Right cardiac atrium (tissue), 5 donors: Measurements from ENCODE around the gene CGNL1. TPM values are rescaled to one million over a fixed set of nuclear protein-coding genes. Genes with fewer than 3 reads are reported as not detected.
A peak's percentile ranks its signal among the peaks of the same experiment; 100 is the strongest.

ENCODE experiments used
- ATAC-seq, 2 donors: fragments of 200-7000 bp; cut with Tn5 transposase; one replicate each; pipeline versions ENCODE4 v1.8.0 to v1.9.1; 2020; ENCODE audit warnings: moderate library complexity in 2 of 2, mild to moderate bottlenecking in 1 of 2
- DNase-seq, 3 donors: peaks; one replicate each; pipeline ENCODE4 v3.0.0-alpha.2; 2020
- H3K27ac ChIP-seq: one replicate; pipeline ENCODE4 v1.5.1; 2013; ENCODE audit warnings: mild to moderate bottlenecking, low read length, control low read depth, moderate library complexity
- H3K27me3 ChIP-seq: one replicate; pipeline ENCODE4 v1.6.1; 2013; ENCODE audit not compliant: control insufficient read depth, insufficient read depth
- H3K4me1 ChIP-seq: one replicate; pipeline ENCODE4 v1.6.1; 2013; ENCODE audit warnings: low read length; ENCODE audit not compliant: control insufficient read depth, insufficient read depth
- H3K4me3 ChIP-seq: one replicate; pipeline ENCODE4 v1.5.1; 2013; ENCODE audit warnings: low read length, control low read depth
- H3K9me3 ChIP-seq: one replicate; pipeline ENCODE4 v1.6.1; 2013; ENCODE audit warnings: low read length; ENCODE audit not compliant: control insufficient read depth
- WGBS: extraction: QIAGEN DNeasy Blood & Tissue Kit; methylation state at CpG from one replicate; pipeline ENCODE4 v1.1.7; 2013; 5-methylcytosine and 5-hydroxymethylcytosine counted together
- intact Hi-C, 4 donors: fragments of 100-400 bp; cut with DNase I; formaldehyde crosslinking; loops; one replicate each; pipeline versions ENCODE4 v1.11.0 to v1.14.0; 2022 to 2023
- polyA plus RNA-seq: library from polyadenylated mRNA; stranded (reverse); fragments of 200-250 nt; gene quantifications from one replicate; pipeline ENCODE4 v1.2.3, GENCODE V29; 2013
- total RNA-seq, 4 donors: library from RNA; stranded (reverse); fragmentation: NEBNext Ultra II Directional; extraction: Animal tissue kit (Norgen Biotek cat#: 25700); gene quantifications; one replicate each; pipeline ENCODE4 v1.2.1, GENCODE V29; 2021
- donor health status: healthy with polysubstance abuse.
- donor health status: DM: no; HTN: yes; CAD: no.
- donor health status: DM: no; HTN: no; CAD: no.
- donor health status: DM: no; HTN: yes; CAD: no; lungs with severe emphysema.
- donor health status: DM: yes; HTN: yes; CAD: no.

The CGNL1 gene
- total and polyA plus RNA-seq, 5 donors, result 12.7 to 59.9 (median 49.3) TPM

DNA sequence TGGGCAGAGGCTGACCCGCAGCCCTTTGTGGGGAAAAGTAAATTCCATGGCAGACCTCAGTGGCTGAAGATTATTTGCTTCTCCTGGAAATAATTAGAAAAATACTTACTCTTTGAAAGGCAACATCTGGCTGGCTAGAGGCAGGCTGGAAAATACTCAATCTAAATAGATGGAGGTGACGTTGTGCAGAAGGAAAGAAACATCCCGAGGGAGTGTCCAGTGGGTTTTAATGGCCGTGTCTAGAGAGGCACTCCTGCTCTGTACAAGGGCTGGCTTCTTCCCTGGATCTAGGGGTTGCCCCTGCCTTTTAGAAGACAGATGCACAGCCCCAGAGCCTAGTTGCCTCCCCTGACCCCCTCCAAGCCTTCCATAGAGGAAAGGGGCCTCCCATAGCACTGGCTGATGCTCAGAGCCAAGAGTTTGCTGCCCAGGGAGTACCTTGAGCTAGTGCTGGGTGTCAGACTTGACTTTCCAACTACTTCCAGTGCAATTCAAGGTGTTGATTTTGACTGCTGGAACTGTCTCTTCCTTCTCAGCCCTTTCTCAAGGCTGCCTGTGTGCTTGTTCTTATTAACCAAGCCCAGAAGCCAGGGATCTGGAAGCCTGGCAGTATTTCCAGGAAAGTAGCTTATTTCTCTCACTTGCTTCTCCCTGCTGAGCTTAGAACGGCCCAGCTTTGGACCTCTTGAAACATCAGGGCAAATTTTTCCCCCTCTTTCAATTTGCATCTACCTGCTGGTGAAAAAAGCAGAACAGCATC, 27.4 kb downstream of the CGNL1 start:
- no peaks in the 10 kb centered on the region for H3K27me3 ChIP-seq
- WGBS, result 61% methylated on average over 5 of the region's 5 CpGs
- intact Hi-C loops, result no loop called here
- H3K4me3 ChIP-seq, result no peak overlapping the region
- no peaks in the 10 kb centered on the region for H3K9me3 ChIP-seq
- no peaks in the 10 kb centered on the region for H3K4me1 ChIP-seq
- DNase-seq, result no peak
- ATAC-seq, result peak; percentile 66 to 77
- no peak overlapping the region for H3K27ac ChIP-seq

DNA sequence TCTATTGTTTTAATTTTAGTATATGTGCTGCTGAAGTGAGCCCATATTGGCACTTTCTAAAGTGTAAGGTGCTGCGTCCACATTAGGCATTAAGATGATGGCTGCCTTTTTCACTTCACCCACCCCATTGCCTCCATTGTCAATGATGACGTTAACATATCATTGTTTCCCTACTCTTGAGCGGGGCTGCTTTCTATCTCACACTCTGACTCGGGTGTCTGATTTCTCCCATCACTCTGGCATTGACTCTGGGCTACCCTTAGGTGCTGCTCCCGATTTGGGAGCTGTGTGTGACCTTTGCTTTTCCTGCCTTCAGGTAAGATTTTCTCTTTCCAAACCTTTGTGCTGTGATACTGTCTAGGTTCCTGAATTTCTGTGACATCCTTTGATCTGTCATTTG, 28.8 kb downstream of the CGNL1 start:
- DNase-seq, result no peak
- no peaks in the 10 kb centered on the region for H3K9me3 ChIP-seq
- 60% methylated on average over 5 of the region's 5 CpGs for WGBS

DNA sequence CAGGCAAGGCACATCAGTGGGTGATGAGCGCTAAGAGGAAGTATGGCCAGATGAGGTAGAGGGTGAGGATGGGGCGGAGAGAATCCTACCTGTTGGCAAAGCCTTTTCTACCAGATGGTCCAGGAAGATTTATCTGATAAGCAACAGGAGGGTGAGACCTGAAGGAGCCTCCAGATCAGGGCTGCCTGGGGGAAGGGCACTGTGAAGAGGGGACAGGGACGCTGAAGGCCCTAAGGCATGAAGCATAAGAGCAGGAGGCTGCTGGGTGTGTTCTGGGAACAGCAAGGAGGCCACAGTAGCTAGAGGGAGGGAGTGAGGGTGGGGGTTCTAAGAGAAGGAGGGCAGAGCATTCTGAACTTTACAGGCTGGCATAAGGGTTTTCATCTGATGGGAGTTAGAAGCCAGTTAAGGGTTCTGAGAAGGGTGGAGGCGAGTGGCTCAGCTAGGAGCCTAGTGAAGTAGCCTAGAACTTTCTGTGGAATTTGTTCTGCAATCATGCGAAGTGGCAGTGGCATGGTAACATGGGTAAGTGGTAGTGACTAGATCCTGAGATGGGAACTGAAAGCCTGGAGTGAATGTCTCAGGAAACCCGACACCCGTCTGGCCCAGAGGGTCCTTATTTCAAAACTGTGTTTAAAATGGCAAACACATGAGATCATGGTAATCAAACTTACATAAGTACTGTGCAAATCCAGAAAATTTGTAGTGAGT, 29.9 kb downstream of the CGNL1 start:
- Histone ChIP-seq H3K4me3 (no peak overlapping the region), H3K4me1 (peaks cover 2% of the 10 kb centered on the region), H3K9me3 (no peaks in the 10 kb centered on the region), H3K27ac (no peak overlapping the region), H3K27me3 (no peaks in the 10 kb centered on the region)
- no peak for DNase-seq
- WGBS, result 76% methylated on average over 7 of the region's 7 CpGs
- no peak for ATAC-seq
- intact Hi-C loops, result no loop called here

More for the DNA sequence above, 28.8 kb downstream of the CGNL1 start:
- Histone ChIP-seq H3K4me3 (no peak overlapping the region), H3K27ac (no peak overlapping the region), H3K27me3 (no peaks in the 10 kb centered on the region), H3K4me1 (no peaks in the 10 kb centered on the region)
- intact Hi-C loops, result no loop called here
- no peak for ATAC-seq

DNA sequence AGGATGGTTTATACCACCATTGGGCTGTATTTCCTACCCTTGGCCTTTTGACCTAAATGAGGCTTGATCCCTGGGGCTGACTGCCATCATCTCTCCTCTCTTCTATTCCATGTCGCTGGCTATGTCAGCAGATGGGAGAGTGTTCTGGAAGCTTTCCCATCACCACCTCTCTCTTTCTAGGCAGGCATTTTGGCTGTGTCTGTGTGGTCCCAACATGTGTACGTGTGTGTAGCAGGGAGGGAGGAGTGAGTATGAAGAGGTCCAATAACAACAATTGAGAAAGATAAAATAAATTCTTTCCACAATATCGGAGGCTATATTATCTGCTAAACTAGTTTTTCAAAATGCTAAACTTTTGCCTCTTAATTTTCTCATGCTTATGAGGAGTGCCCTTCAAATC, 34.1 kb downstream of the CGNL1 start:
- Histone ChIP-seq H3K9me3 (no peaks in the 10 kb centered on the region), H3K27ac (no peak overlapping the region), H3K4me3 (no peak overlapping the region), H3K27me3 (no peaks in the 10 kb centered on the region), H3K4me1 (peaks cover 2% of the 10 kb centered on the region)
- DNase-seq, result peak in 1 of 3 donors; percentile 63
- 19% methylated on average over 3 of the region's 3 CpGs for whole genome bisulfite sequencing
- peak; percentile 72 to 82 for ATAC-seq
- intact Hi-C loops, result no loop called here

DNA sequence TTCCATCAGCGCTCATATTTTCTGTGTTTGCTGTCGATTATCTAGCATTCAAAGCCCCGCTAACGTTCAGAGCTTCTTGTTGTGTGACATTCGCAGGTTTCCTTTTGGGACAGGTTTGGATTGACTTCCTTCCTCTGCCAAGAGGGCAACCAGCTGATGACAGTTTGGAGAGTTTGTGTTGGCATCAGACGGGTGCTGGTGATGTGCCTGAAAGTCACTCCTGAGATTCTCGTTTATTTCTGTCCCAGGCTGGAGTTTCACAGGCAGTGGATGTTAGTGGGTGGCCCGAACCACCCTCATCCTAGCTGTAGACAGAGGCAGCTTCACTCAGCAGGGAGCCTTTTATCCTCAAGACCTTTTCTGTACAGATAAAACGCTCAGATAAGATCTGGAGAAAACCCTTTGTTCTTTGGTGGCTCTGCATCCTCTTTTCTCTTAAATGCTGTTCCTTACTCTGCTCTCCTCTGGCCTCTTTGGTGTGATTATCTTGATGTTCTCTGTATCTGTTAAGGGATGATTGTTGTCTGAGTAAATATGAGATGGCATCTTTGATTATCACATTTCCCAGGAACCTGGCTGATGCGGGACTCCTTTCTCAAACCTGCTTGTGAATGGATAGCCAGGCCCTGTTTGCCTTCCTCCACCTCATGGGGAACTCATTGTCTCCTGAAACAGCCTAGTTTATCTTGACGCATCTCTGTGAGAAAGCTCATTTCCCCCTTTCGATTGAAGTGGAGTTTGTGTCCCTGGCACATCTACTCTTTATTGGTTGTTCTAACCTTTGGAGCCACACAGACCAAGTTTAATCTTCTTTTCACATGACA, 35.9 kb downstream of the CGNL1 start:
- no peak overlapping the region for H3K27ac ChIP-seq
- H3K9me3 ChIP-seq, result no peaks in the 10 kb centered on the region
- peaks cover 2% of the 10 kb centered on the region for H3K4me1 ChIP-seq
- WGBS, result 55% methylated on average over 12 of the region's 12 CpGs
- intact Hi-C loops, result no loop called here
- ATAC-seq (peak; percentile 59 to 65), DNase-seq (peak in 2 of 3 donors; percentile 57 to 70)
- H3K4me3 ChIP-seq, result no peak overlapping the region
- H3K27me3 ChIP-seq, result no peaks in the 10 kb centered on the region

GRCh38 chr15:57415602-57416001, 39.3 kb downstream of the CGNL1 start:
- Histone ChIP-seq H3K9me3 (no peaks in the 10 kb centered on the region), H3K27me3 (no peaks in the 10 kb centered on the region), H3K4me1 (no peaks in the 10 kb centered on the region), H3K27ac (no peak overlapping the region), H3K4me3 (no peak overlapping the region)
- ATAC-seq (peak; percentile 24 to 65), DNase-seq (peak; percentile 81 to 93 (median 89))
- WGBS, result 60% methylated on average over 7 of the region's 7 CpGs
- intact Hi-C loops, result no loop called here

DNA sequence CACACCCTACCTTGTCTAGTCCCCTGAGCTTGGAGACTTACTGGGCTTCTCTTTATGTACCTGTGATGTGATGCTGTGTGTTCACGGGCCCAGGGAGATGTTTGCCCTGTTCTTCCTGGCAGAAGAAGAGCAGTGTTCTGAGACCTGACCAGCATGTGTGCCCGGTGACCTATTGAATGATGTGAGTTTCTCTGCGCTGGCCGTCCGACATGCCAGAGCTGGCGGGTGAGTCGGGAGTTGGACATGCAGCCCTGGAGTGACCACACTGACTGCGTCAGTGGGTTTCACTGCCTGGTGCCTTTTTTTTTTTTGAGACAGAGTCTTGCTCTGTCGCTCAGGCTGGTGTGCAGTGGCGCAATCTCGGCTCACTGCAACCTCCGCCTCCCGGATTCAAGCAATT, 42.3 kb downstream of the CGNL1 start:
- Histone ChIP-seq H3K4me1 (no peaks in the 10 kb centered on the region), H3K27me3 (no peaks in the 10 kb centered on the region), H3K27ac (no peak overlapping the region), H3K9me3 (no peaks in the 10 kb centered on the region), H3K4me3 (no peak overlapping the region)
- DNase-seq, result no peak
- no peak for ATAC-seq
- WGBS, result 93% methylated on average over 13 of the region's 13 CpGs
- intact Hi-C loops, result no loop called here

DNA sequence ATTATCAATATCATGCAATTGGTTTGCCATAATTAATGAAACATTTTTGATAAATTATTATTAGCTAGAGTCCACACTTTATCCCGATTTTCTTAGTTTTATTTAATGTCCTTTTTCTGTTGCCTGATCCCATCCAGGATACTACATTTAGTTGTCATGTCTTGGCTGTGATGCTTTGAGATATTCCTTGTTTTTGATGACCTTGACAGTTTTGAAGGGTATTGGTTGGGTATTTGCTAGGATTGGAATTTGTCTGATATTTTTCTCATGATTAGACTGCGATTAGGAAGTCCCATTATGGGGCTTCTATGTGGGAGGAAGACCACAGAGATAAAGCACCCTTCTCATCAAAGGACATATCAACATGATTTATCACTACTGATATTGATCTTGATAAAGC, 43.0 kb downstream of the CGNL1 start:
- no peak for ATAC-seq
- no peaks in the 10 kb centered on the region for H3K27me3 ChIP-seq
- no peaks in the 10 kb centered on the region for H3K4me1 ChIP-seq
- H3K4me3 ChIP-seq, result no peak overlapping the region
- intact Hi-C loops, result no loop called here
- no peak for DNase-seq
- no peak overlapping the region for H3K27ac ChIP-seq
- 88% methylated on average over 2 of the region's 2 CpGs for WGBS
- no peaks in the 10 kb centered on the region for H3K9me3 ChIP-seq

DNA sequence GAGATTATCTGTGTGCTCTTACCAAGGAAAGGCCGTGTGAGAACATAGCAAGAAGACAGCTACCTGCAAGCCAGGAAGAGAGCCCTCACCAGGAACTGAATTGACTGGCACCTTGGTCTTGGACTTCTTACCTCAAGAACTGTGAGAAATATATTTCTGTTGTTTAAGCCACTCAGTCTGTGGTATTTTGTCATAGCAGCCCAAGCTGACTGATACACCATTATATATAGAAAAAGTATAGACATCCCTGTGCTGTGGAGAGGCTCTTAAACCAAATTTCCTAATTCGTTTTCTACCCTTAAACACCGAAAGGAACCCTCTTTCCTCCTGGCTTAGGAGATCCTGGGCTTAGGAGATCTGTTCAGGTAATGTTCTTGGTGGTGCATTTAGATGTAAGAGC, 44.8 kb downstream of the CGNL1 start:
- H3K9me3 ChIP-seq, result no peaks in the 10 kb centered on the region
- no peak overlapping the region for H3K27ac ChIP-seq
- DNase-seq (no peak), ATAC-seq (no peak)
- H3K27me3 ChIP-seq, result no peaks in the 10 kb centered on the region
- intact Hi-C loops, result no loop called here
- no peaks in the 10 kb centered on the region for H3K4me1 ChIP-seq
- H3K4me3 ChIP-seq, result no peak overlapping the region
- 89% methylated on average over 3 of the region's 3 CpGs for WGBS

GRCh38 chr15:57421551-57421950, 45.2 kb downstream of the CGNL1 start:
- ATAC-seq (peak; percentile 46 to 58), DNase-seq (no peak)
- Histone ChIP-seq H3K4me1 (no peaks in the 10 kb centered on the region), H3K4me3 (no peak overlapping the region), H3K27me3 (no peaks in the 10 kb centered on the region), H3K9me3 (no peaks in the 10 kb centered on the region), H3K27ac (no peak overlapping the region)
- 66% methylated on average over 6 of the region's 6 CpGs for WGBS
- intact Hi-C loops, result no loop called here
